ENCODE measurements around the gene SMAP1. TPM values are rescaled to one million over a fixed set of nuclear protein-coding genes. Genes with fewer than 3 reads are reported as not detected.

SMAP1 gene
- total RNA-seq, 1 experiment from 2014 or later, result 3.5 TPM

DNA sequence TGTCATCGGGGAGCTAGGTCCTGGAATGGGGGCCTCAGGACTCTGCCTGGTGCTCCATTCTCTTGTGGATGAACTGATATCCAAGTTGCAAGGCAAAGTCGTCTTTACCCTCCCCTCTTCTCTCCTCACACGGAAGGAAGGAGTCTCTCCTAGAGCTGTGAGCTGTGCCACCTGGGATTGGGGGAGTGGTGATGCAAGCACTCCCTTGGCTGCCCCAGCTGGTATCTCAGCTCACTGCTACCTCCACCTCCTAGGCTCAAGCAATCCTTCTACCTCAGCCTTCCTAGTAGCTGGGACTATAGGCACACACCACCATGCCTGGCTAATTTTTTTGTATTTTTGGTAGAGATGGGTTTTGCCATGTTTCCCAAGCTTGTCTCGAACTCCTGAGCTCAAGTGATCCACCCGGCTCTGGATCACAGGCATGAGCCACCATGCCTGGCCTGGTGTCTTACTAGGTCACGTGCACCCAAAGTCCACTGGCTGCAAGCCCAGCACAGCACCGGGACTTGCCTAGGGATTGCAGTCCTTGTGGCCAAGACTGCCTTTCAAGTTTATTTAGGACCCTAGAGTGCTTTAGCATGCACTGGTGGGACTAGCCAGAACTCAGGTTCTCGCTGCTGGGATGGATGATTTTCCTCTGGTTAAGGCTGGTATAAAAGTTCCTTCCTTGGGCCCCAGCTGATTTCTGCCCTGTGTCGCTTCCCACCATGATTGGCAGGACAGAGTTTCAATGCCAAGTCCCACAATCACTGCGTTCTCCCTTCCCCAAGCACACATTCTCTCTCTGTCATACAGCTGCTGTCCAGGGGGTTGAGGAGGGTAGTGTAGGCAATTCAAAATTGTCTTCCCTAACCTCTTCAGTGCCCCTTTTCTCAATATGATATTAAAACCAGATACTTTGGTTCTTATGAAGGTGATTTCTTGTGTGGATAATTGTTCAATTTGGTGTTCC is 33.5 kb downstream of the SMAP1 start (continued):
- TF ChIP-seq, protein P1, sequence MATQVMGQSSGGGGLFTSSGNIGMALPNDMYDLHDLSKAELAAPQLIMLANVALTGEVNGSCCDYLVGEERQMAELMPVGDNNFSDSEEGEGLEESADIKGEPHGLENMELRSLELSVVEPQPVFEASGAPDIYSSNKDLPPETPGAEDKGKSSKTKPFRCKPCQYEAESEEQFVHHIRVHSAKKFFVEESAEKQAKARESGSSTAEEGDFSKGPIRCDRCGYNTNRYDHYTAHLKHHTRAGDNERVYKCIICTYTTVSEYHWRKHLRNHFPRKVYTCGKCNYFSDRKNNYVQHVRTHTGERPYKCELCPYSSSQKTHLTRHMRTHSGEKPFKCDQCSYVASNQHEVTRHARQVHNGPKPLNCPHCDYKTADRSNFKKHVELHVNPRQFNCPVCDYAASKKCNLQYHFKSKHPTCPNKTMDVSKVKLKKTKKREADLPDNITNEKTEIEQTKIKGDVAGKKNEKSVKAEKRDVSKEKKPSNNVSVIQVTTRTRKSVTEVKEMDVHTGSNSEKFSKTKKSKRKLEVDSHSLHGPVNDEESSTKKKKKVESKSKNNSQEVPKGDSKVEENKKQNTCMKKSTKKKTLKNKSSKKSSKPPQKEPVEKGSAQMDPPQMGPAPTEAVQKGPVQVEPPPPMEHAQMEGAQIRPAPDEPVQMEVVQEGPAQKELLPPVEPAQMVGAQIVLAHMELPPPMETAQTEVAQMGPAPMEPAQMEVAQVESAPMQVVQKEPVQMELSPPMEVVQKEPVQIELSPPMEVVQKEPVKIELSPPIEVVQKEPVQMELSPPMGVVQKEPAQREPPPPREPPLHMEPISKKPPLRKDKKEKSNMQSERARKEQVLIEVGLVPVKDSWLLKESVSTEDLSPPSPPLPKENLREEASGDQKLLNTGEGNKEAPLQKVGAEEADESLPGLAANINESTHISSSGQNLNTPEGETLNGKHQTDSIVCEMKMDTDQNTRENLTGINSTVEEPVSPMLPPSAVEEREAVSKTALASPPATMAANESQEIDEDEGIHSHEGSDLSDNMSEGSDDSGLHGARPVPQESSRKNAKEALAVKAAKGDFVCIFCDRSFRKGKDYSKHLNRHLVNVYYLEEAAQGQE (IDR thresholded peaks at IDR 0.05; ENCODE audit: low read depth), result no peak
- TF ChIP-seq ZNF274 (IDR thresholded peaks at IDR 0.05; ENCODE audit: low read depth, low read length) (no peak), POLR2A (IDR thresholded peaks at IDR 0.05; ENCODE audit: borderline replicate concordance, extremely low read depth, insufficient read depth, insufficient read length) (no peak), RAD21 (IDR thresholded peaks at IDR 0.05; ENCODE audit: low read depth) (no peak), POLR2AphosphoS5 (IDR thresholded peaks at IDR 0.05; ENCODE audit: low read depth, low read length) (no peak)
- TF ChIP-seq, protein P2, sequence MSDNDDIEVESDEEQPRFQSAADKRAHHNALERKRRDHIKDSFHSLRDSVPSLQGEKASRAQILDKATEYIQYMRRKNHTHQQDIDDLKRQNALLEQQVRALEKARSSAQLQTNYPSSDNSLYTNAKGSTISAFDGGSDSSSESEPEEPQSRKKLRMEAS (IDR thresholded peaks at IDR 0.05), result no peak

DNA sequence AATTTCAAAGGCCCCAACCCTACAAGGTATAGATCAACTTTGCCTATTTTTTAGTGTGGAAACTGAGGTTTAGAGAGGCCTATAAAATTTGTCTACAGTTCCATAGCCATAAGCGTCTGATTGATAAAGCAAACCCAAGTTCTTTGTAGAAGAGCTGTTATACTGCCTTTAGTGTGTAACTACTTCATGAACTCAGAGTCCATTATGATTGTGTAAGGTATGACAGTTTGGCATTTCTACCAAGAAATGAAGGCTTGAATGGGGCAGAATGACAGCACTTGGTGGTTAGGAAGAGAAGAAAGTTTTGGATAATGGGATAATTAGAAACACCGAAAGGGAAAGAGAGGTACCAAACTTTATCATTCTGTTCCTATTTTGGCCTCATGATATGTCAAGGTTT is 38.1 kb downstream of the SMAP1 start:
- ChIA-PET CTCF (interaction anchor here (3.0 kb wide), 1 partner anchor 179 kb away, joined by 10 read pairs; no protein-coding TSS in a partner anchor), POLR2A (no interaction called here), RAD21 (ENCODE audit: low non-redundant PET in 1 of 2, low total read pairs in 2 of 2, uncharacterized antibody in 2 of 2, unreplicated experiment in 2 of 2) (no interaction called here)
- intact Hi-C loops (cut with micrococcal nuclease), result loop anchor here (1.0 kb wide), 3 partner anchors 179 to 307 kb away; no protein-coding TSS in a partner anchor
- Histone ChIP-seq H3K36me3 (ENCODE audit: control insufficient read depth in 1 of 2, insufficient read depth in 2 of 2, low read length in 2 of 2) (no peaks in the 10 kb centered on the region), H3K27ac (ENCODE audit: low read depth, low read length) (no peak overlapping the region), H3K9ac (ENCODE audit: low read length) (no peak overlapping the region), H4K20me1 (ENCODE audit: insufficient read depth) (no peaks in the 10 kb centered on the region), H3K27me3 (ENCODE audit: insufficient read depth, low read length) (no peaks in the 10 kb centered on the region), H3K79me2 (ENCODE audit: insufficient read depth, low read length) (peaks cover 34% of the 10 kb centered on the region), H3K4me1 (ENCODE audit: control insufficient read depth in 1 of 2, insufficient read depth in 2 of 2, low read length in 2 of 2) (no peaks in the 10 kb centered on the region), H2AFZ (ENCODE audit: low read depth, low read length, poor library complexity, severe bottlenecking) (no peak overlapping the region), H3K4me3 (replicated peaks in 1 of 2; ENCODE audit: low read depth in 1 of 2, low read length in 2 of 2) (no peak overlapping the region), H3K9me3 (ENCODE audit: control insufficient read depth in 1 of 2, insufficient read depth in 1 of 2, low read depth in 1 of 2, low read length in 2 of 2) (no peaks in the 10 kb centered on the region), H3K9me2 (ENCODE audit: insufficient read depth) (no peaks in the 10 kb centered on the region), H3K4me2 (ENCODE audit: low read length) (no peak overlapping the region)
- DNase-seq (ENCODE audit: low read depth, low spot score) (no peak), ATAC-seq (no peak)
- TF ChIP-seq SP1 (IDR thresholded peaks at IDR 0.05; ENCODE audit: low read depth) (no peak), RAD21 (IDR thresholded peaks at IDR 0.05; ENCODE audit: low read depth) (no peak), JUND (IDR thresholded peaks at IDR 0.05) (no peak), SIN3A (IDR thresholded peaks at IDR 0.05; ENCODE audit: low read depth) (no peak)
- no TSS peak for BruUV-seq (replicated peaks)
